ENCODE results near the gene RNF13.

Gene RNF13

GRCh38 chr3:149963485-149963884, 150.5 kb downstream of the RNF13 start:
- TF ChIP-seq CTCF (IDR thresholded peaks at IDR 0.05; ENCODE audit: low read depth, low read length): no peak
- no peak overlapping the region for H3K4me3 ChIP-seq (replicated peaks in 1 of 2; ENCODE audit: low read depth in 2 of 2, low read length in 2 of 2)
- no peak for DNase-seq (ENCODE audit: low read depth in 2 of 2)

- TF ChIP-seq CTCF (IDR thresholded peaks at IDR 0.05; ENCODE audit: low read depth, low read length): no peak
- DNase-seq (ENCODE audit: low read depth in 2 of 2): peak; percentile 32 to 79
- no peak overlapping the region for H3K4me3 ChIP-seq (replicated peaks in 1 of 2; ENCODE audit: low read depth in 2 of 2, low read length in 2 of 2)
Measured at GRCh38 chr3:149964291-149964690, 151.3 kb downstream of the RNF13 start.

- no peak for TF ChIP-seq CTCF (IDR thresholded peaks at IDR 0.05; ENCODE audit: low read depth, low read length)
- no peak overlapping the region for H3K4me3 ChIP-seq (replicated peaks in 1 of 2; ENCODE audit: low read depth in 2 of 2, low read length in 2 of 2)
- peak; percentile 54 to 57 for DNase-seq (ENCODE audit: low read depth in 2 of 2)
Measured at GRCh38 chr3:149965278-149965677, 152.3 kb downstream of the RNF13 start.

DNA sequence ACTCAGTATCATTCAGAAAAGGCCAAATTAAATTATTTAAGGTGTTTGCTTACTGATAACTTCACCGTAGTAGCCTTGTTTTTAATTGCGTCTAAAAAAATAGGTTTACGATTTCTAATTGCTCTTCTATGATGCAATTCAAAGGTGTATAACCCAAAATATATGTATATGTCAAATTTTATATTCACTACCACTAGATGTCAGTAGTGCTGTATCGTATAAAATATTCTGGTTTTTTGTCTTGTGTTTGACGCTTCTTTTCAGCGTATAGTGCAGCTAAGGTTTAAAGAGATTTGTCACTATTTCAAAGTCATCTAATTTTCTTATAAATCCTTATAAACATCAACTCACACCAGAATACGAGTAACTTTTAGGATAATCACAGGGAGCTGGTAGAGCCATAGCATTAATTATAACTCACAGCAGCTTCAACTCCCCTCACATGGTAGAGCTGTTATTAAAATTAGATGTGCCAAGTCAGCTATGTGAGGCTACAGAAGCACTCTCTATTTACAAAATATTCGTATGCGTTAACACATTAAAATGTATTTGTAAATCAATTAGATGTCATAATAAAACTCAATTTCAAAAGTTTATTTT, 154.2 kb downstream of the RNF13 start:
- peak; percentile 41 for TF ChIP-seq CTCF (IDR thresholded peaks at IDR 0.05; ENCODE audit: low read depth, low read length)
- peak; percentile 71 to 76 for DNase-seq (ENCODE audit: low read depth in 2 of 2)
- H3K4me3 ChIP-seq (replicated peaks in 1 of 2; ENCODE audit: low read depth in 2 of 2, low read length in 2 of 2): no peak overlapping the region

DNA sequence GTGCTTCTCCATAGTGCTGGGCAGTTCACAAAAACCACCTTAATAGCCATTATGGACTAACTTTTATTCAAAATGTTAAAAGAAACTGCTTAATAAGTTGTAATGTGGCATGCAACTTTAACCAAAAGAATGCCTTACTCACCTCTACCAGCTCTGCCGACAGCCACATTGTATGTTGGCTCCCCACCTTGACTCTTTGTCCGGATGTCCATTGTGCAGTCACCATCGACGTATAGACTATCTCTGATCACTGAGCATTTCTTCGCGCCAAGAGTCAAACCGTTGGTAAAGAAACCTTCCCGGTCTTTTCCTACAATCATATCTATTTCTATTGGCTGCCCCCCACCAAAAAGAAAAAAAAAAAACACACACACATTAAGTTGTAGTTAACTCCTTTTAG, 155.2 kb downstream of the RNF13 start:
- peak overlapping the region; percentile 18 to 93 for H3K4me3 ChIP-seq (replicated peaks in 1 of 2; ENCODE audit: low read depth in 2 of 2, low read length in 2 of 2)
- peak in 1 of 2 donors; percentile 53 for DNase-seq (ENCODE audit: low read depth in 2 of 2)
- TF ChIP-seq CTCF (IDR thresholded peaks at IDR 0.05; ENCODE audit: low read depth, low read length): no peak

GRCh38 chr3:149969110-149969939, 156.3 kb downstream of the RNF13 start:
- DNase-seq (ENCODE audit: low read depth in 2 of 2): peak; percentile 88 to 91
- peak overlapping the region; percentile 84 to 93 for H3K4me3 ChIP-seq (replicated peaks in 1 of 2; ENCODE audit: low read depth in 2 of 2, low read length in 2 of 2)
- no peak for TF ChIP-seq CTCF (IDR thresholded peaks at IDR 0.05; ENCODE audit: low read depth, low read length)
